Kidney tubule cell (primary cell): ENCODE results near the gene CDH6.

Source experiments
- DNase-seq: peaks from one replicate; pipeline ENCODE4 v3.0.0-alpha.2; 2018; ENCODE audit warnings: low spot score

Gene CDH6

GRCh38 chr5:31197183-31197582, 3.7 kb downstream of the CDH6 start:
- peak; percentile 60 for DNase-seq

- no peak for DNase-seq
These were observed 11.5 kb downstream of the CDH6 start for GRCh38 chr5:31204958-31205357.

- DNase-seq = no peak
These were observed 14.6 kb downstream of the CDH6 start for GRCh38 chr5:31208043-31208442.

- DNase-seq = peak; percentile 58
These were observed 15.8 kb downstream of the CDH6 start for GRCh38 chr5:31209334-31209733.

GRCh38 chr5:31211098-31211497, 17.6 kb downstream of the CDH6 start:
- no peak for DNase-seq

- no peak for DNase-seq
These were observed 19.8 kb downstream of the CDH6 start for GRCh38 chr5:31213257-31213656.

- DNase-seq = peak; percentile 75
These were observed 20.2 kb downstream of the CDH6 start for GRCh38 chr5:31213705-31214121.

- no peak for DNase-seq
These were observed 20.7 kb downstream of the CDH6 start for GRCh38 chr5:31214229-31214628.

GRCh38 chr5:31215236-31215635, 21.8 kb downstream of the CDH6 start:
- no peak for DNase-seq

- DNase-seq = peak; percentile 51
These were observed 24.0 kb downstream of the CDH6 start for GRCh38 chr5:31217446-31217845.

- peak; percentile 40 for DNase-seq
These were observed 25.5 kb downstream of the CDH6 start for GRCh38 chr5:31218978-31219377.

GRCh38 chr5:31221001-31221400, 27.5 kb downstream of the CDH6 start:
- DNase-seq = peak; percentile 32

- peak; percentile 51 for DNase-seq
These were observed 31.6 kb downstream of the CDH6 start for GRCh38 chr5:31225118-31225517.

GRCh38 chr5:31225613-31226012, 32.1 kb downstream of the CDH6 start:
- DNase-seq = no peak

- DNase-seq = no peak
These were observed 33.2 kb downstream of the CDH6 start for GRCh38 chr5:31226651-31227050.

GRCh38 chr5:31229266-31229665, 35.8 kb downstream of the CDH6 start:
- DNase-seq = no peak

- DNase-seq = no peak
These were observed 37.8 kb downstream of the CDH6 start for GRCh38 chr5:31231177-31231838.

- DNase-seq = peak; percentile 72
These were observed 38.9 kb downstream of the CDH6 start for GRCh38 chr5:31232273-31232888.

- DNase-seq = peak; percentile 62
These were observed 41.9 kb downstream of the CDH6 start for GRCh38 chr5:31235381-31235780.

GRCh38 chr5:31236339-31236738, 42.9 kb downstream of the CDH6 start:
- no peak for DNase-seq

GRCh38 chr5:31237174-31237573, 43.7 kb downstream of the CDH6 start:
- no peak for DNase-seq

- DNase-seq = no peak
These were observed 45.0 kb downstream of the CDH6 start for GRCh38 chr5:31238497-31238896.

- DNase-seq = no peak
These were observed 51.4 kb downstream of the CDH6 start for GRCh38 chr5:31244921-31245320.

- DNase-seq = no peak
These were observed 53.9 kb downstream of the CDH6 start for GRCh38 chr5:31247381-31247780.
